ENCODE results near the gene TTLL8.

Gene TTLL8

GRCh38 chr22:50082961-50083461 is 24.9 kb upstream of the TTLL8 start:
- no peak for DNase-seq

DNA sequence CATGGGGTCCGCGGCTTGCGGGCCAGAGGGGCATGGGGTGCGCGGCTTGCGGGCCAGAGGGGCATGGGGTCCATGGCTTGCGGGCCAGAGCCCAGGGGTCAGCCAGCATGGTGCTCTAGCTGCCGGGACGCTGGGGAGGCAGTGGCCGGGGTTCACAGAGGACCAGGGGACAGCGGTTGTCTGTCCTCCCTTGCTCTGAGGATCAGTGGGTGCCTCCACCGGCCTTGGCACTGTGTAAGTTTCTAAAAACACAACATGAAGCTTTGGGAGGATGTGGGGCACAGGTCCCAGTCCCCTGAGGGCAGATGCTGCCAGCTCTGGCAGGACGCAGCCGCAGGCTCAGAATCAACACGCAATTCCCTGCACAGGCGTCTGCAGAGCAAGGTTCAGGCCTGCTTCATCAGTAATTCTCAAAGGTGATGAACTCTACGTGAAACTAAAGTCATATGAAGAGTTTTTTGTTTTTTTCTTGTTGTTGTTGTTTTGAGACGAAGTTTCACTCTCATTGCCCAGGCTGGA is 24.2 kb upstream of the TTLL8 start:
- DNase-seq = no peak

- DNase-seq = no peak
Observed at GRCh38 chr22:50081426-50082196, 23.5 kb upstream of the TTLL8 start.

- no peak for DNase-seq
Observed at GRCh38 chr22:50080077-50080465, 22.0 kb upstream of the TTLL8 start.

DNA sequence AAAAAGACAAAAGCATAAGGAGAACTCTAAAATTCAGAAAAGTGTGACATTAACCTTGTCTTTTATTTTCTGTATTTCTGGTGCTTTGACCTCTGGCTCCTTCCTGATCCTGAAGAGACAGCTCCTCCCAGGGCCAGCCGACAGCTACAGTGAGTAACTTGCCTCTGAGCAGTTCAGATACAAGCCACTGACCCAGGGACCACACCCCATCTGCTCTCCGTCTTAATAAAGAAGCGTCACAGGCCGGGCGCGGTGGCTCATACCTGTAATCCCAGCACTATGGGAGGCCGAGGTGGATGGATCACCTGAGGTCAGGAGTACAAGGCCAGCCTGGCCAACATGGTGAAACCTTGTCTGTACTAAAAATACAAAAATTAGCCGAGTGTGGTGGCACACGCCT is 20.7 kb upstream of the TTLL8 start:
- DNase-seq = no peak

GRCh38 chr22:50078246-50078645 is 20.1 kb upstream of the TTLL8 start:
- DNase-seq = no peak

GRCh38 chr22:50076646-50077535 is 18.8 kb upstream of the TTLL8 start:
- no peak for DNase-seq

GRCh38 chr22:50074551-50075530 is 16.7 kb upstream of the TTLL8 start:
- no peak for DNase-seq

DNA sequence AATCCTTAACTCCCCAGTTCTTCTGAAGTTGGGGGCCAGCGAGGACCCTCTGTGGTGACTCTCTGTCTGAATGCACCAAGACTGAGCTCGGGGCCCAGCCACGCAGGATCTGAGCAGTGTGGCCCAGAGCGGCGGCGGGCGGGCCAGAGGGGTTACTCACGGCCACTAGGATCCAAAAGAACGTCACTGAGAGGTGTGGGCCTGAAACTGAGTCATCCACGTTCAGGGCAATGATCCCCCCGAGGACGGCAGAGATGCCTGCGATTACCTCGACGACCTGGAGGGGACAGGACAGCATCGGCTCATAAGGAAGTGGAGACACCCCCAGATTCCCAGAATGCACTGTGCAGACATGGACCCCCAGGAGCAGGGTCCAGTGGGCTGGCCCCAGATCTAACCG is 16.0 kb upstream of the TTLL8 start:
- DNase-seq = no peak

DNA sequence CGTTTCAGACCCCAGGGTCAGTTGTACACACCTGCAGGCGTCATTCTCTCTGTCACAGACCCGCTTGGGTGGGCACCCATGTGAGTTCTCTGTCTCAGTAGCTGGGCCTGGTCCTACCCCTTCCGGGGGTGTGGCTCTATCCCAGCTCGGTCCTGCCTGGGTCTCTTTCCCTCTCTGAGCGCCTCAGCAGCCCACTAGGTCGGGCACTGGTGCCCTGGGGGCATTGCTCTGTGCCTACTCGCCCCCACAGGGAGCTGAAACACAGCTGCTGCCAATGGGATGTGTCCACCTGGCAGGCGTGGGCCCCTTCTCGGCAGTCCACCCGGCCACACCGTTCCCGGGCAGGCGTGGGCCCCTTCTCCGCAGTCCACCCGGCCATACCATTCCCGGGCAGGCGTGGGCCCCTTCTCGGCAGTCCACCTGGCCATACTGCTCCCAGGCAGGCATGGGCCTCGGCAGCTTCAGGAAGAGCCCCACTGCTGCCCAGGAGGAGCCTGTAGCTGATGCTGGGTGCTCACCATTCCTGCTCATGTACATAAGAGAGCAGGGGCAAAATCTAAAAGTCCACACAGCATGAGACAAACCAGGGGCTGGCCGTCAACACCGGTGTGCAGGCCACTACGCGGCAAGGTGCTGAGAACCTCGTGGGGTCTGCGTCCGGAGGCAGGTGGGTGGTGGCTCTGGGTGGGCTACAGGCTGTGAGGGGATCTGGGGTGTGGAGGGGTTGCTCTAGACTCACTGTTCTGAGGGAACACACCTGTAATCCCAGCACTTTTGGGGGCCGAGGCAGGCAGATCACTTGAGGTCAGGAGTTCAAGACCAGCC is 14.8 kb upstream of the TTLL8 start:
- DNase-seq = no peak

GRCh38 chr22:50072167-50072555 is 14.1 kb upstream of the TTLL8 start:
- no peak for DNase-seq

- no peak for DNase-seq
Observed at GRCh38 chr22:50071432-50072166, 13.5 kb upstream of the TTLL8 start.

DNA sequence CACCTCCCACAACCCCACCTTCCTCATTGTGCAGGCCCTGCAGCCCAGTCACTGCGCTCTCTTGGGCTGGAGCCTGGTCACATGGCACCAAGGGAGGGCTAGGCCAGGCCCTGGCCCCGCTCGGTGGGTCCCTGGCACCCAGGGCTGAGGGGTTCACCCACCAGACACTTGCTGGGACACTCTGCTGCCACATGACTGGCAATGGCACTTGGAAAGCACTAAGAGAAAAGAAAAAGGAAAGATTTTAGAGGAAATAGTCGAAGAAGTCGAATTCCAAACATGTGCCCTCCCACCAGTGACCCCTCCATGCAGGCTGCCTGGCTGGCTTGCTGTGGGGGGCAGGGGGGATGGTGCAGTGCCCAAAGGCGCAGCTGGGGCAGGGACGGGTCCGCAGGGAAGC is 12.3 kb upstream of the TTLL8 start:
- no peak for DNase-seq

- no peak for DNase-seq
Observed at GRCh38 chr22:50068096-50068495, 10.0 kb upstream of the TTLL8 start.

DNA sequence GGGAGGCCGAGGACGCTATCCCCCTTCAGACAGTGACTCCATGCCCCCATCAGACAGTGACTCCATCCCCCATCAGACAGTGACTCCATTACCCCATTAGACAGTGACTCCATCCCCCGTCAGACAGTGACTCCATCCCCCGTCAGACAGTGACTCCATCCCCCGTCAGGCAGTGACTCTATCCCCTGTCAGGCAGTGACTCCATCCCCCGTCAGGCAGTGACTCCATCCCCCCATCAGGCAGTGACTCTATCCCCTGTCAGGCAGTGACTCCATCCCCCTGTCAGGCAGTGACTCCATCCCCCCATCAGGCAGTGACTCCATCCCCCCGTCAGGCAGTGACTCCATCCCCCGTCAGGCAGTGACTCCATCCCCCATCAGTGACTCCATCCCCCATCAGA is 9.1 kb upstream of the TTLL8 start:
- no peak for DNase-seq

DNA sequence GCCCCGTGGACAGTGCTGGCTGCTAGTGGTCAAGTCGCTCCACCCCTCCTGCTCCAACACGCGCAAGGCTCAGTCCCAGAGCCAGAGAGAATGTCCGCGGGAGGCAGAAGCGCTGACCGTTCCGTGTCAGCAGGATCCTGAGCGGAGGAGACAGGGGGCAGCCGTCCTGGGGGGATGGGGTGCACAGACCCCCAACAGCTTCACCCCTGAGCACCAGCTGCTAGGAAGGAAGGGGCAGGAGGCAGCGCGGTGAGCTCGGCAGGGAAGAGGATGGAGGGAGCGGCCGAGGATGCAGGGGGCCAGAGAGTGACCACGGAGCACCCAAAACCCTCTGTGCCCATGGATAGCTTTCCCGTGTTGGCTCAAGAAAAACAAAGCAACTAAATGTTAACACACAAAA is 6.4 kb upstream of the TTLL8 start:
- DNase-seq = no peak

DNA sequence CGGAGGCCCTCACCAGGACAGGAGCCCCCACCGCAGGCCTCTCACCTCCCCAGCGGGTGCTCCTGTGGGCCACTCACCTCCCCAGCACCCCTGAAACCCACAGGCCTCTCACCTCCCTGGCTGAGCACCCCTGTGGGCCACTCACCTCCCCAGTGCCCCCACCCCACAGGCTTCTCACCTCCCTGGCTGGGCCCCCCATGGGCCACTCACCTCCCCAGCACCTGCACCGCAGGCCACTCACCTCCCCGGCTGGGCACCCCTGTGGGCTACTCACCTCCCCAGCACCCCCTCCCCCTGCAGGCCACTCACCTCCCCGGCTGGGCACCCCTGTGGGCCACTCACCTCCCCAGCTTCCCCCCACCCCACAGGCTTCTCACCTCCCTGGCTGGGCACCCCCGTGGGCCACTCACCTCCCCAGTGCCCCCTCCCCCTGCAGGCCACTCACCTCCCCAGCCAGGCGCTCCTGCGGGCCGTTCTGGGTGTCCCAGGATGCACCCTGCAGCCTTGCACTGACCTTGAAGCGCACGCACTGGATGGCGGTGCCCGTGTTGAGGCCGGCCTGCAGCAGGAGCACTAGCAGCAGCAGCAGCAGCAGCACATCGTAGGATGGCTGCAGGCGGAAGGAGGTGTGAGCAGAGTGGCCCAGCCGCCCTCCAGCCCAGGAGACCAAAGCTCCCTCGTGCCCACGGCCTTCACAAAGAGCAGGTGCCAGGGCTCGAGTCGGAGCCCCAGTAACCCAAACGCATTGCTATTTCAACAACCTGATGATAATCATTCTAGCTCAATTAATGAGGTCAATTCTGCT is 5.7 kb upstream of the TTLL8 start:
- no peak for DNase-seq

GRCh38 chr22:50062509-50063135 is 4.5 kb upstream of the TTLL8 start:
- DNase-seq = no peak

DNA sequence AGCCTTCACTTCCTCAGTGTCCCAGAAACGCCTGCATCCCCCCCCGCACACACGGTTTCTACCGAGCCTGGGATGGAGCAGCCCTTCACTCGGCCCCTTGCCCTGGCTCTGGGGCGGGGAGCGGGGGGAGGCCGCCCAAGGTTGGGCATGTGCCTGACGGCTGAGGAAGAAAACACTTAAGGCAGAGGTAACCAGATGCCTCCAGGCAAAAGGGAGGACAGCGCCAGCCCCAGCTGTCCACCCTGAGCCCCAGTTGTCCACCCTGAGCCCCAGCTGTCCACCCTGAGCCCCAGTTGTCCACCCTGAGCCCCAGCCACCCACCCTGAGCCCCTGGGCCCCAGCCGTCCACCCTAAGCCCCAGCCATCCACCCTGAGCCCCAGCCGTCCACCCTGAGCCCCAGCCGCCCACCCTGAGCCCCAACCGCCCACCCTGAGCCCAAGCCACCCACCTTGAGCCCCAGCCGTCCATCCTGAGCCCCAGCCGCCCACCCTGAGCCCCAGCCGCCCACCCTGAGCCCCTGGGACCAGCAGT is 3.8 kb upstream of the TTLL8 start:
- DNase-seq = no peak
